H1 (cell line): Measurements from ENCODE around the gene CLRN1. TPM values are rescaled to one million over a fixed set of nuclear protein-coding genes. Genes with fewer than 3 reads are reported as not detected.

Experiments
- CEBPB ChIP-seq: IDR thresholded peaks from 2 replicates; pipeline ENCODE4 v1.6.1; 2012; ENCODE audit warnings: low read depth, low read length
- CHD1 ChIP-seq: IDR thresholded peaks from 2 replicates; pipeline ENCODE4 v1.6.1; 2012; ENCODE audit warnings: low read depth, low read length, improper control_type of control experiment
- KDM1A ChIP-seq: fragments of 200-600, 300-600 bp; sonication (generic); IDR thresholded peaks from 2 replicates; pipeline ENCODE4 v1.7.1; 2016; ENCODE audit warnings: mild to moderate bottlenecking, low read length, borderline replicate concordance
- NANOG ChIP-seq: IDR thresholded peaks from 2 replicates; pipeline ENCODE4 v1.6.1; 2011; ENCODE audit warnings: low read length, low read depth, mild to moderate bottlenecking, inconsistent platforms; ENCODE audit not compliant: insufficient read depth, poor library complexity, severe bottlenecking
- POLR2A ChIP-seq, 2 experiments: IDR thresholded peaks; 1 replicate in 1 of 2; 2 replicates in 1 of 2; pipeline ENCODE4 v1.6.1; 2011; ENCODE audit warnings: low read depth in 2 of 2, low read length in 2 of 2, mild to moderate bottlenecking in 2 of 2; ENCODE audit errors: control extremely low read depth in 1 of 2
- POU5F1 ChIP-seq: IDR thresholded peaks from 2 replicates; pipeline ENCODE4 v1.6.1; 2011; ENCODE audit warnings: low read depth, mild to moderate bottlenecking, low read length, moderate library complexity
- RAD21 ChIP-seq, 2 experiments: IDR thresholded peaks in 1 of 2; conservative IDR thresholded peaks in 1 of 2; 2 replicates each; pipeline ENCODE4 v1.6.1; 2011; ENCODE audit warnings: low read depth in 2 of 2, low read length in 2 of 2, improper control_type of control experiment in 1 of 2, inconsistent platforms in 1 of 2, mild to moderate bottlenecking in 1 of 2, moderate library complexity in 1 of 2
- TEAD4 ChIP-seq: IDR thresholded peaks from 2 replicates; pipeline ENCODE4 v1.6.1; 2012; ENCODE audit warnings: low read depth, low read length, inconsistent platforms, mixed read lengths
- YY1 ChIP-seq: IDR thresholded peaks from 2 replicates; pipeline ENCODE4 v1.6.1; 2011; ENCODE audit warnings: low read depth, mild to moderate bottlenecking, low read length
- polyA plus RNA-seq, 7 experiments: library from polyadenylated mRNA; depleted of rRNA in 3 of 7; stranded (reverse) in 5 of 7; unstranded in 2 of 7; fragments of >200 nt in 5 of 7; fragments of 200-250 nt in 2 of 7; gene quantifications; 1 replicate in 5 of 7; 2 replicates in 1 of 7; 4 replicates in 1 of 7; pipeline versions ENCODE4 v1.2.1 to v1.2.3, GENCODE V29; 2011 to 2013; ENCODE audit warnings: missing spikeins in 2 of 7, mixed read lengths in 2 of 7
- total RNA-seq: library from RNA; stranded (reverse); fragmentation: NEBNext Ultra II Directional; extraction: Animal tissue kit (Norgen Biotek cat#: 25700); gene quantifications from 2 replicates; pipeline ENCODE4 v1.2.1, GENCODE V29; 2021
- TF ChIP-seq, protein P1 (sequence below): fragments of 300-600 bp; sonication (generic); IDR thresholded peaks from 2 replicates; pipeline ENCODE4 v1.7.1; 2012; ENCODE audit warnings: low read length, moderate library complexity, mild to moderate bottlenecking, inconsistent platforms; ENCODE audit not compliant: insufficient replicate concordance
- TF ChIP-seq, protein P2 (sequence below): IDR thresholded peaks from 2 replicates; pipeline ENCODE4 v1.6.1; 2012; ENCODE audit warnings: low read length, inconsistent platforms

The CLRN1 gene
- total and polyA plus RNA-seq, 2 of the 8 experiments (the other 6 are each of a cell fraction or from before 2014, with no cell fraction given) = 0.20 to 0.35 TPM

DNA sequence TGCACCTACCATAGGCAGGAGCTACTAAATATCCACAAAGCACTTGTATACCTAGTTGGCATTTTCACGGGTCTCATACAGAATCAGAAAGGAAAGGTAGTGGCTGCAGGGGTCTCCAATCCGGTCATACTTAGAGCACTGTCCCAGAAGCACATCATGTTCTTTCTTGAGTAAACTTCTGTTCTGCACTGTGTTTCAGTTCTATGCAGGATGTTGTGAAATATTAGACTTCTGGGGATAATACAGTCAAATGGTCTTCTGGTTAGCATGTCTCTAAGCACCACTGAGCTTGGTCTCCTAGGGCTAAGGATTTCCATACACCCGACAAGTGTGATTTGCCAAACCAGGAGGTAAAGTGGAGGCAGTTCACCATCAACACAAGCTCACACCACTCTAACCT is 95.2 kb downstream of the CLRN1 start (continued):
- TF ChIP-seq, protein P1, sequence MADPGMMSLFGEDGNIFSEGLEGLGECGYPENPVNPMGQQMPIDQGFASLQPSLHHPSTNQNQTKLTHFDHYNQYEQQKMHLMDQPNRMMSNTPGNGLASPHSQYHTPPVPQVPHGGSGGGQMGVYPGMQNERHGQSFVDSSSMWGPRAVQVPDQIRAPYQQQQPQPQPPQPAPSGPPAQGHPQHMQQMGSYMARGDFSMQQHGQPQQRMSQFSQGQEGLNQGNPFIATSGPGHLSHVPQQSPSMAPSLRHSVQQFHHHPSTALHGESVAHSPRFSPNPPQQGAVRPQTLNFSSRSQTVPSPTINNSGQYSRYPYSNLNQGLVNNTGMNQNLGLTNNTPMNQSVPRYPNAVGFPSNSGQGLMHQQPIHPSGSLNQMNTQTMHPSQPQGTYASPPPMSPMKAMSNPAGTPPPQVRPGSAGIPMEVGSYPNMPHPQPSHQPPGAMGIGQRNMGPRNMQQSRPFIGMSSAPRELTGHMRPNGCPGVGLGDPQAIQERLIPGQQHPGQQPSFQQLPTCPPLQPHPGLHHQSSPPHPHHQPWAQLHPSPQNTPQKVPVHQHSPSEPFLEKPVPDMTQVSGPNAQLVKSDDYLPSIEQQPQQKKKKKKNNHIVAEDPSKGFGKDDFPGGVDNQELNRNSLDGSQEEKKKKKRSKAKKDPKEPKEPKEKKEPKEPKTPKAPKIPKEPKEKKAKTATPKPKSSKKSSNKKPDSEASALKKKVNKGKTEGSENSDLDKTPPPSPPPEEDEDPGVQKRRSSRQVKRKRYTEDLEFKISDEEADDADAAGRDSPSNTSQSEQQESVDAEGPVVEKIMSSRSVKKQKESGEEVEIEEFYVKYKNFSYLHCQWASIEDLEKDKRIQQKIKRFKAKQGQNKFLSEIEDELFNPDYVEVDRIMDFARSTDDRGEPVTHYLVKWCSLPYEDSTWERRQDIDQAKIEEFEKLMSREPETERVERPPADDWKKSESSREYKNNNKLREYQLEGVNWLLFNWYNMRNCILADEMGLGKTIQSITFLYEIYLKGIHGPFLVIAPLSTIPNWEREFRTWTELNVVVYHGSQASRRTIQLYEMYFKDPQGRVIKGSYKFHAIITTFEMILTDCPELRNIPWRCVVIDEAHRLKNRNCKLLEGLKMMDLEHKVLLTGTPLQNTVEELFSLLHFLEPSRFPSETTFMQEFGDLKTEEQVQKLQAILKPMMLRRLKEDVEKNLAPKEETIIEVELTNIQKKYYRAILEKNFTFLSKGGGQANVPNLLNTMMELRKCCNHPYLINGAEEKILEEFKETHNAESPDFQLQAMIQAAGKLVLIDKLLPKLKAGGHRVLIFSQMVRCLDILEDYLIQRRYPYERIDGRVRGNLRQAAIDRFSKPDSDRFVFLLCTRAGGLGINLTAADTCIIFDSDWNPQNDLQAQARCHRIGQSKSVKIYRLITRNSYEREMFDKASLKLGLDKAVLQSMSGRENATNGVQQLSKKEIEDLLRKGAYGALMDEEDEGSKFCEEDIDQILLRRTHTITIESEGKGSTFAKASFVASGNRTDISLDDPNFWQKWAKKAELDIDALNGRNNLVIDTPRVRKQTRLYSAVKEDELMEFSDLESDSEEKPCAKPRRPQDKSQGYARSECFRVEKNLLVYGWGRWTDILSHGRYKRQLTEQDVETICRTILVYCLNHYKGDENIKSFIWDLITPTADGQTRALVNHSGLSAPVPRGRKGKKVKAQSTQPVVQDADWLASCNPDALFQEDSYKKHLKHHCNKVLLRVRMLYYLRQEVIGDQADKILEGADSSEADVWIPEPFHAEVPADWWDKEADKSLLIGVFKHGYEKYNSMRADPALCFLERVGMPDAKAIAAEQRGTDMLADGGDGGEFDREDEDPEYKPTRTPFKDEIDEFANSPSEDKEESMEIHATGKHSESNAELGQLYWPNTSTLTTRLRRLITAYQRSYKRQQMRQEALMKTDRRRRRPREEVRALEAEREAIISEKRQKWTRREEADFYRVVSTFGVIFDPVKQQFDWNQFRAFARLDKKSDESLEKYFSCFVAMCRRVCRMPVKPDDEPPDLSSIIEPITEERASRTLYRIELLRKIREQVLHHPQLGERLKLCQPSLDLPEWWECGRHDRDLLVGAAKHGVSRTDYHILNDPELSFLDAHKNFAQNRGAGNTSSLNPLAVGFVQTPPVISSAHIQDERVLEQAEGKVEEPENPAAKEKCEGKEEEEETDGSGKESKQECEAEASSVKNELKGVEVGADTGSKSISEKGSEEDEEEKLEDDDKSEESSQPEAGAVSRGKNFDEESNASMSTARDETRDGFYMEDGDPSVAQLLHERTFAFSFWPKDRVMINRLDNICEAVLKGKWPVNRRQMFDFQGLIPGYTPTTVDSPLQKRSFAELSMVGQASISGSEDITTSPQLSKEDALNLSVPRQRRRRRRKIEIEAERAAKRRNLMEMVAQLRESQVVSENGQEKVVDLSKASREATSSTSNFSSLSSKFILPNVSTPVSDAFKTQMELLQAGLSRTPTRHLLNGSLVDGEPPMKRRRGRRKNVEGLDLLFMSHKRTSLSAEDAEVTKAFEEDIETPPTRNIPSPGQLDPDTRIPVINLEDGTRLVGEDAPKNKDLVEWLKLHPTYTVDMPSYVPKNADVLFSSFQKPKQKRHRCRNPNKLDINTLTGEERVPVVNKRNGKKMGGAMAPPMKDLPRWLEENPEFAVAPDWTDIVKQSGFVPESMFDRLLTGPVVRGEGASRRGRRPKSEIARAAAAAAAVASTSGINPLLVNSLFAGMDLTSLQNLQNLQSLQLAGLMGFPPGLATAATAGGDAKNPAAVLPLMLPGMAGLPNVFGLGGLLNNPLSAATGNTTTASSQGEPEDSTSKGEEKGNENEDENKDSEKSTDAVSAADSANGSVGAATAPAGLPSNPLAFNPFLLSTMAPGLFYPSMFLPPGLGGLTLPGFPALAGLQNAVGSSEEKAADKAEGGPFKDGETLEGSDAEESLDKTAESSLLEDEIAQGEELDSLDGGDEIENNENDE = no peak
- TF ChIP-seq CEBPB = no peak
- no peak for TF ChIP-seq CHD1
- TF ChIP-seq YY1 = no peak
- no peak for TF ChIP-seq TEAD4
- no peak for TF ChIP-seq POU5F1
- TF ChIP-seq NANOG = no peak
- TF ChIP-seq RAD21 (IDR thresholded peaks at IDR 0.05 in 1 of 2, conservative IDR thresholded peaks at IDR 0.05 in 1 of 2; ENCODE audit: low read depth in 2 of 2, low read length in 2 of 2) = no peak
- TF ChIP-seq, protein P2, sequence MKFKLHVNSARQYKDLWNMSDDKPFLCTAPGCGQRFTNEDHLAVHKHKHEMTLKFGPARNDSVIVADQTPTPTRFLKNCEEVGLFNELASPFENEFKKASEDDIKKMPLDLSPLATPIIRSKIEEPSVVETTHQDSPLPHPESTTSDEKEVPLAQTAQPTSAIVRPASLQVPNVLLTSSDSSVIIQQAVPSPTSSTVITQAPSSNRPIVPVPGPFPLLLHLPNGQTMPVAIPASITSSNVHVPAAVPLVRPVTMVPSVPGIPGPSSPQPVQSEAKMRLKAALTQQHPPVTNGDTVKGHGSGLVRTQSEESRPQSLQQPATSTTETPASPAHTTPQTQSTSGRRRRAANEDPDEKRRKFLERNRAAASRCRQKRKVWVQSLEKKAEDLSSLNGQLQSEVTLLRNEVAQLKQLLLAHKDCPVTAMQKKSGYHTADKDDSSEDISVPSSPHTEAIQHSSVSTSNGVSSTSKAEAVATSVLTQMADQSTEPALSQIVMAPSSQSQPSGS = no peak
- TF ChIP-seq KDM1A = no peak
- no peak for TF ChIP-seq POLR2A (IDR thresholded peaks at IDR 0.05; ENCODE audit: control extremely low read depth in 1 of 2, low read depth in 2 of 2, low read length in 2 of 2)
